Superior temporal gyrus (tissue), 1 donor: ENCODE data around the gene RAB3D.
A peak's percentile ranks its signal among the peaks of the same experiment; 100 is the strongest.
"Not testable (repeated sequence)": the region's sequence is repeated elsewhere in the genome, so short reads cannot be mapped to it uniquely, and the experiment has no call there.

Experiments
- DNase-seq: peaks from one replicate; pipeline ENCODE4 v3.0.0-alpha.2; 2016; ENCODE audit errors: extremely low spot score

RAB3D gene

DNA sequence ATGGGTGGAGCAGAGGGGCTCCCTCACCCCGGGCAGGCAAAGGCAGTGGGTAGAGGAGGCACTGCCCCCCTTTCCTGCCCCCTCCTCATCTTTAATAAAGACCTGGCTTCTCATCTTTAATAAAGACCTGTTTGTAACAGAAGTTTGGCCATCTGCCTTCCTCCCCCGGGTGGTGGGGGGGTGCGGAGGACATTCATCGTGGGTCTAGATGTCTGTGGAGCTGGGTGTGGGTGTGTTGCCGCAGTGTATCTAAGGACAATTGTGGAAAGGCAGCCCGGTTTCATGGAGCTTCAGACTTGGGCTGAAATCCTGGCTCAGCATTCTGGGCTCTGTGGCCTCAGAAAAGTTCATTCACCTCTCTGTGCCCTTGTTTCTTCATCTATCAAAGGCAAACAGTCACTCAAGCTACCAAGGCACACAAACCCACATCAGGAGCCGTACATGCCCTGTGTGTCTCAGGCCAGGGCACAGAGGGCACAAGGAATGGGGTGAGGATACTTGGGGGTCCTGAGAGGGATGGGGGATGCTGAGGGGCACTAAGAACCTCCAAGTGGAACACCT is 26.2 kb upstream of the RAB3D start:
- no peak for DNase-seq

DNA sequence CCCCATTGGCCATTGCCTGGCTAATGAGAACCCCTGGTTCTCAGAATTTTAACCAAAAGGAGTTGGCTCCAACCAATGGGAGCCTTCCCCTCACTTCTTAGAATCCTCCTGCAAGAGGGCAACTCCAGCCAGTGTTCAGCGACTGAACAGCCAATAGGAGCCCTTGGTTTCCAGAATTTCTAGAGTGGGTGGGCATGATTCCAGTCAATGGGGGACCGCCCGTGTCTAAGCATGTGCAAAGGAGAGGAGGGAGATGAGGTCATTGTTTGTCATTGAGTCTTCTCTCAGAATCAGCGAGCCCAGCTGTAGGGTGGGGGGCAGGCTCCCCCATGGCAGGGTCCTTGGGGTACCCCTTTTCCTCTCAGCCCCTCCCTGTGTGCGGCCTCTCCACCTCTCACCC is 25.5 kb upstream of the RAB3D start:
- peak; percentile 20 for DNase-seq

DNA sequence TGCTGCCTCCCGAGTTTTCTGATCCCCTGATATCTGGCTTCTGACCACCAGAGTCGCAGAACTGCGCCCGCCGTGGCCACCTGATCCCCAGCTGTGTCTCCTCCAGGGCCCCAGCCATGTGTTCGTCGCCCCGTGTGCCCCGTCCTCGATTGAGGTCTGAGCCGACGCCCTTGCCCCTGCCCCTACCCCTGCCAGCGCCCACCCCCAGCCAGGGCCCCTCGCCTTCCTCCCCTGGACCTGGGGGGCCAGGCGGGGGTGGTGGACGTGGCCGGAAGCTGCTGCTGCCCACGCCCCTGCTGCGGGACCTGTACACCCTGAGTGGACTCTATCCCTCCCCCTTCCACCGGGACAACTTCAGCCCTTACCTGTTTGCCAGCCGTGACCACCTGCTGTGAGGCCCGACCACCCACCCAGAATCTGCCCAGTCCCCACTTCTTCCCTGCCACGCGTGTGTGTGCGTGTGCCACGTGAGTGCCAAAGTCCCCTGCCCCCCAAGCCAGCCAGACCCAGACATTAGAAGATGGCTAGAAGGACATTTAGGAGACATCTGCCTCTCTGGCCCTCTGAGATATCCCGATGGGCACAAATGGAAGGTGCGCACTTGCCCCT is 24.9 kb upstream of the RAB3D start:
- DNase-seq = no peak

DNA sequence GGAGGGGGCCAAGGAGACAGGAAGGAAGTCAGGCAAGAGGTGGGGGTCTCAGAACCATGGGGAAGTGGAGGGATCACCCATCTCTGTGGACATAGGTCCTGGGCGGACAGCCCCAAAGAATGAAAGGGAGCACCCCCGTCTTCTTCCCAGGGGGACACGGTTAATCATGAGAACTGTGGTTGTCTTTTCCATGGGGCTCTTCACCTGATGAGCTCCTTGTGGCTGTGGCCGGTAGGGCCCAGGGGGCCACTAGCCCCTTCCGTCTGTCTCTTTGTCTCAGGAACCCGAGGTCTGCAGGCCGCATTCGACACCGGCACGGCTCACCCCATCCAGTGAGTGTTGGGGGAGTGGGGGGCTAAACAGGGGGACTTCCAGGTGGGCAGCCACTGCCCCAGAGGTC is 24.4 kb upstream of the RAB3D start:
- no peak for DNase-seq

DNA sequence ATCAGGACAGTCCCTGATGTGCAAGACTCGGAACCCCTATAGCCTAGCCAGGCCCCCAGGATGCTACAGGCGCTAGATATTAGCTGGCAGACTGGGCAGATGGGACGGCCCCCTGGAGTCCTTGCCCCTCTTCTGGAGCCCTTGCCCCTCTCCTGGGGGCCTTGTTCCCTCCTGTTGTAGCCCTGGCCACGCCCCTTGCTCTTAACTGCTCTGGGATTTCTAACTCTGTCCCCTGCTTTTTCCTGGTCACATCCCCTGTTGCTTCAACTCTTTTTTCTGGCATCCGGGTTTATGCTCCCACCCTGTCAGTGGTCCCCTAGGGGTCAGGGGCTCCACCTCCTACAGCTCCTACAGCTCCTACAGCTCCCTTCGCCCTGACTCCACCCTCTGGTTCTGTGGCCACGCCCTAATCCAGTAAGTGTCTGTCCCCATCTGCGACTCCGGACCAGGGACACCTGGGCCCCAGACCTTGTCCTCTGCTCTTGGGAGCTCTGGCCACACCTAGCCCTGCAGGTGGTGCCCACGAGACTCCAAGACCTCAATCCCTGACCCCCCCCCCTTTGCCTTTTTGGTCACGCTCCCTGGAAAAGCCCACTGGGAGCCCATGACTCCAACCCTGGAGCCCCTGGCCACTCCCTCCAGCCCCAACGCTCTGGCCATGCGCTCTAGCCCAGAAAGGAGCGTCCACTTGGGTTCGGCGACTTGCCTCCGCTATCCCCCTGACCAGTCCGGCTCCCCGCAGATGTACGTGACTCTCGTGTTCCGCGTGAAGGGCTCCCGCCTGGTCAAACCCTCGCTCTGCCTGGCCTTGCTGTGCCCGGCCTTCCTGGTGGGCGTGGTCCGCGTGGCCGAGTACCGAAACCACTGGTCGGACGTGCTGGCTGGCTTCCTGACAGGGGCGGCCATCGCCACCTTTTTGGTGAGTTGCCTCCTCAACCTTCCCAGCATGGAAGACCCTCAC is 22.6 kb upstream of the RAB3D start:
- DNase-seq = no peak

DNA sequence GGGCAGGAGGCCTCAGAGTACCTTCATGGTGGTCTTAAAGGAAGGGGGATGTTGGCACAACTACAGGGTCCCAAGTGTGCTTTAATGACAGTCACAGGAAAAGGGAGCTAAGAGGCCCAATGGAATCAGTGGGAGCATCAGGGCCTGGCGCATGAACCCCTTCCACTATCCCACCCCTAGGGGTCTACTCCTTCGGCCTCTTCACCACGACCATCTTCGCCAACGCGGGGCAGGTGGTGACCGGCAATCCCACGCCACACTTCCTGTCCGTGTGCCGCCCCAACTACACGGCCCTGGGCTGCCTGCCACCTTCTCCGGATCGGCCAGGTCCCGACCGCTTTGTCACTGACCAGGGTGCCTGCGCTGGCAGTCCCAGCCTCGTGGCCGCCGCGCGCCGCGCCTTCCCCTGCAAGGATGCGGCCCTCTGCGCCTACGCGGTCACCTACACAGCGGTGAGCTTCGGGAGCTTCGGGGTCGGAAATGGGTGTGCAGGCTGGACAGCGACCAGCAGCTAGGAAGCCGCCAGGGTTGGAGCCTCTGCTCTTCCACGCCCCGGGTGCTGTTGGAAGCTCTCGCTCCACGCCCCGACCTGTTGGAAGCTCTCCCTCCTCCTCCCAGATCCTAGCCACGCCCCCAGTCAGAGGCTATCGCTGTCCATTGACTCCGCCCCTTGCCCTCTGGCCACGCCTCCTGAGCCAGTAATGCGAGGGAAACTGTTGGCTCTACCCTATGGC is 21.7 kb upstream of the RAB3D start:
- no peak for DNase-seq

DNA sequence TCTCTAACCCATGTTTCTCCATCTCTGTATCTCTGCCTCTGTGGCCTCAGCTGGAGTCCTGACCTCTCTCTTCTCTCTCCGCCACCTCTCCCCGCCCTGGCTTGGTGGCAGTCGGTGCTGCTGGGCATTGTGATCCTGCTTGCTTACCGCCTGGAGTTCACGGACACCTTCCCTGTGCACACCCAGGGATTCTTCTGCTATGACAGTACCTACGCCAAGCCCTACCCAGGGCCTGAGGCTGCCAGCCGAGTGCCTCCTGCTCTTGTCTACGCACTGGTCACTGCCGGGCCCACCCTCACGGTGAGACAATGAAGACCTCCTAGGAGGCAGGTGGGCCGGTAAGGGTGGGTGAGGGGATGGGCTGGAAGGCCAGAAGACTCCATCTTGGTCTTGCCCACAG is 20.0 kb upstream of the RAB3D start:
- no peak for DNase-seq

DNA sequence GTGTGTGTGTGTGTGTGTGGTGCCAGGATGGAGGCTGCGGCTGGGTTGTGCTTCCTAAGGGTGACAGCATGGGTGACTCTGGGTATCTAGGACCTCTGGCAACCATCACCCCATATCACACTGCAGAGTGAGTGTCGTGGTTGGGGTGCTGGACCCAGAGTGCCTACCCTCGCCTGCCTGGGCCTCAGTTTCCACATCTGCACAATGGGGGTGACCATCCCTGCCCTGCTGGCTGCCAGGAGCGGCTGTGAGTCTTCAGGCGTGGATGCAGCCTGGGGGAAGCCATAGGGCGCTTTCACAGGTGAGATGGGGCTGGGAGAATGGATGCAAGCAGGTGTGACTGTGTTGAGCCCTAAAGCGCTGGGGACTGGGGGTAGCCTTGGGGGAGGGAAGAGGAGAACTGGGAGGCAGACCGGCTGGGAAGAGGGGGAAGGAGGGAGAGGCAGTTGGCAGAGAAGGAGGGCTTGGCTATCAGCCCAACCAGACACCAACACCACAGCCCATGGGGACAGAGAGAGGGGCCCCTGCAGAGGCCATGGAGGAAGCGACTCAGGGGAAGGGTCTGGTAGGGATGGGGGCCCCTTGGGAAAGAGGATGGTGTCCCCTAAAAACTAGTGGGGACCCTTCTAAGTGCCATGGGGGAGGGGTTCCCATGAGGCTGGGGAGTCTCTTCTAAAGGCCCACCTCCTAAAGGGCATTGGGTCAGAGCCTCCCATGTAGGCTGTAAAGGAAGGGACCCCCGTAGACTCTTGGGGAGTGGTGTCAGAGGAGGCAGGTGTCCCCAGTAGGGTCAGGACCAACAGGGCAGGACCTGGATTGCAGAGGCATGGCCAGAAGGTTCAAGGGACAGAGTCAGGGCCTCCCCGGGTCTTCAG is 17.5 kb upstream of the RAB3D start:
- no peak for DNase-seq

DNA sequence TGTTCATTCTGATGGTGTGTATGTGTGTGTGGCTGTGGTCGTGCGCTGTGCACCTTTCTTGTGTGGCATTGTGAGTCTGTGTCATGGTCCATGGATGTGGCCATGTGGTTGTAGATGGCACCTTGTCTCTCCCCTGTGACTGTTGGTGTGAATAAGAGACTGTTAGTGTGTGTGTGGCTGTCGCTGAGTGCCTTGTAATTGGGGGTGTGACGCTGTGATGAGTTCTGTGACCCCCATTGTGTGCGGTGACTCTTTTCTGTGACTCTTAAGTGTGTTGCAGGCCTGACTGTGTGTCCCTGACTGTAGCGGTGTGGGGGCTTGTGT is 16.6 kb upstream of the RAB3D start:
- DNase-seq = no peak

DNA sequence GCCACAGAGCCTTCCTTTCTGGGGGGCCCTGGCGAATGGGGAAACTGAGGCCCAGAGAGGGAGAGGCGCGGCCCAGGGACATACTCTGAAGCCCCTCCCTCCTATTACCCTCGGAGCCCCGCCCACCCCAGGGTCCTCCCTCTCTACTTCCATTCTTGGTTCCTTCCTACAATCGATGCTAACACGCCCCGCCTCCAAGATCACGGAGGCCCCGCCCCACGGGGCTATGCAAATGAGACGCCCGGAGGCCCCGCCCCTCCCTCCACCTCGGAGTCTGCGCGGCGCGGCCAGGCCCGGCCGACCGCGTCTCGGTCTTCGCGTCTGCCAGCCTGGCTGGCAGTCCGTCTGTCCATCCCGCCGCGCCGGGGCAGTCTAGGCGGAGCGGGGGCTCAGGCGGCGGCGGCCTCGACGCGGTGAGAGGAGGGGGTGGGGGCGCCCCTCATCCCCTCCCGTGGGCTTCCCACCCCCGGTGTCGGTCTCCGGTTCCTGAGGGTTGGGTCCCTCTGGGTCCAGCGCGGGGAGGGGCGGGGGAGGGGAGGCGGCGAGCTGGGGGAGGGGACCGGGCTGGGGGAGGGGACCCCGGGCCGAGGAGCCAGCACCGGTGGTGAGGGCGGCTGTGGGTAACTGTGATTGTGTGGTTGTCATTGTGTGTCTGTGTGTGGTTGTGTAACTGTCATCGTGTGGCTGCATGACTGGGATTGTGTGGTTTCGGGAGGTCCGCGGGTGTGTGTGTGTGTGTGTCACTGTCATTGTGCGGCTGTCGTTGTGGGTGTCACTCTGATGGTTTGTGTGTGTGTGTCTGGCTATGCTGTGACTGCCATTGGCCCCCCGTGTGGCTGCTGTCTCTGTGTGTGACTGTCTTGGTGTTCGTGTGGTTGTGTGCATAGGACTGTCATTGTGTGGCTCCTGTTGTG is 16.0 kb upstream of the RAB3D start, which contains the start of gene PLPPR2:
Gene PLPPR2, plus strand, starts transcription at position 273 of the 914 bp plus-strand sequence. CDS start 2,242 bp downstream, outside the sequence.
- peak; percentile 86 for DNase-seq

DNA sequence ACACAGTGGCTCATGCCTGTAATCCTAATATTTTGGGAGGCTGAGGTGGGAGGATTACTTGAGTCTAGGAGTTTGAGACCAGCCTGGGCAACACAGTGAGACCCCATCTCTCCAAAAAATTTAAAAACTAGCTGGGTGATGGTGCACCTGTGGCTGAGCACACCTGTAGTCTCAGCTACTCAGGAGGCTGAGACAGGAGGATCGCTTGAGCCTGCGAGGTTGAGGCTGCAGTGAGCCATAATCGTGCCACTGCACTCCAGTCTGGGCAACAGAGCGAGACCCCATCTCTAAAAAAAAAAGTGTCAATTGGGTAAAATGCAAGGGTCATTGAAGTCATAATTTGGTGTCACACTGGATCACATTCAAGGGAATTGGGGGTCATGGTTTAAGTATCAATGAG is 14.6 kb upstream of the RAB3D start:
- not testable (repeated sequence) for DNase-seq

DNA sequence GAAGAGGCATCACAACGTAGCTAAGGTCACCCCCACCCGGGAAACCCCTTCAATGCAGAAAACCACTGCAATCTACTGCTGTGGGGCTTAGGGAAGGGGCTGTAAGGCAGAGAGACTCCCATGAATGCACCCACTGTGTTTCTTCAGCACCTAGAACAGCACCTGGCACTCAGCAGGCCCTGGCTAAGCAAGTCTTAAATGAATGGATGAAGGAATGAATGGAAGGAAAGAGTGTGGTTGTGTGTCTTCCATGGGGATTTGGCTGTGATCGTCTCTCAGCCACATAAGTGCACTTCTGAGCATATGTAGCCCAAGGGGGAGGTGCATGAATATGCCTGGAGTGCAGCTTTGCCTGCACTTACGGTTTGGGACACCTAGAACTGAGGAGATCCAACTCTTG is 9.7 kb upstream of the RAB3D start:
- no peak for DNase-seq

DNA sequence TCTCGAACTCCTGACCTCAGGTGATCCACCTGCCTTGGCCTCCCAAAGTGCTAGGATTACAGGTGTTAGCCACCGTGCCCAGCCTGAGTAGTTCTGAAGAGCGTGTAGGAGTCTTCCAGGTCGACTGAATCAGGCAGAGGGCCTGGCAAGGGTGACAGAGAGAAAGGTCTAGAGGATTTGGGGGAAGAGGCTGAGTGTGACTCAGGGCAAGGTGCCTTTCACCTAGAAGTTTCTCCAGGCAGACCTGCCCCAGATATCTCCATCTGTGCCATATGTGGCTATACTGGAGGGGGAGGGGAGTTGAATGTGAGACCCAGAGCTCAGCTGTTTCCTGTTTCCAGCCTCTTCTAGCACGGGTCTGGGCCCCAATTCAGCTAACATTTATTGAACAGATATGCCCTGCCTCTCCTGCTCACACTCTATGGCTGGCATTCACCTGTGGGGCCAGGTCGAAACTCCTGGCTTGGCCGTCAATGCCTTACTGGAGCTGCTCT is 8.1 kb upstream of the RAB3D start:
- DNase-seq = no peak

DNA sequence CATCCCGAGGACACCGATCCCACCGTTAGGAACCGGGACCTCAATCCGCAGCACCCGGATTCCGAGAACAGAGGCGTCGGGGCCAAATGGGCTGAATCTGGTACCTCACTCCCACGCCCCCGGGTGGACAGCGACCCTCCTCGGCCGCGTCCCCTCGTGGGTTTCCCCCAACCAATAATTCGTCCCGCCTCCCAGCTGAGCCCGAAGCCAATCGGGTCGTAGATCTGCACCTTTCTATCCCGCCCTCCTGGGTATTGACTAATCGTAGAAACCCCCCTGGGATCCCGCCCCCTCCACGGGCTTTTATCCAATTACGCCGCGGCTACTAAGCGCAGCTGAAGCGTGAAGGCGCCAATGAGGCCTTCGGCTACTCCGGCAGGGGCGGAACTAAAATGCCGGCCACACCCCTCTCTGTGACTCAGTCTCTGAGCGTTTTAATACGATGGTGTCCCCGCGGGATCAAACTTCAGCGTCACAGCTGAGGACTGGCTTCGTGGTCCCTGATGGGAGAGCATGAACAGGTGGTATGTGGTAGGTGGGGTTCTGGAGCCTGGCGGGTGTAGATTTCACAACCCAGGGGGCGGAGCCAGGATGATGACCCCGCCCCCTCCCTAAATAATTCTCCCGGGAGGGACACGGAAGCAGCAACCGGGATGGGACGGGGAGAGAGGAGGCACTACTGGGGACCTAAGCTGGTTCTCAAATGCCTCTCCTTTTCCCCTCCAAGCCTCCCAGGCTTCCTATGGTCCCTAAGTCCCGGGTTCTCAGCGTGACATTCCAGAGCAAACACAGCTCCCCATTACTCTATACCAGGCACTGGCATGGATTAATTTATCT is 6.9 kb upstream of the RAB3D start, which contains the start of the genes CCDC159 and TMEM205:
Gene CCDC159, plus strand, starts transcription at position 416 of the 837 bp plus-strand sequence. Its CDS starts 88 bp downstream, at position 504.
Gene TMEM205, minus strand, starts transcription at position 165 of the 837 bp plus-strand sequence. CDS start 649 bp downstream, outside the sequence.
- DNase-seq = peak; percentile 99

DNA sequence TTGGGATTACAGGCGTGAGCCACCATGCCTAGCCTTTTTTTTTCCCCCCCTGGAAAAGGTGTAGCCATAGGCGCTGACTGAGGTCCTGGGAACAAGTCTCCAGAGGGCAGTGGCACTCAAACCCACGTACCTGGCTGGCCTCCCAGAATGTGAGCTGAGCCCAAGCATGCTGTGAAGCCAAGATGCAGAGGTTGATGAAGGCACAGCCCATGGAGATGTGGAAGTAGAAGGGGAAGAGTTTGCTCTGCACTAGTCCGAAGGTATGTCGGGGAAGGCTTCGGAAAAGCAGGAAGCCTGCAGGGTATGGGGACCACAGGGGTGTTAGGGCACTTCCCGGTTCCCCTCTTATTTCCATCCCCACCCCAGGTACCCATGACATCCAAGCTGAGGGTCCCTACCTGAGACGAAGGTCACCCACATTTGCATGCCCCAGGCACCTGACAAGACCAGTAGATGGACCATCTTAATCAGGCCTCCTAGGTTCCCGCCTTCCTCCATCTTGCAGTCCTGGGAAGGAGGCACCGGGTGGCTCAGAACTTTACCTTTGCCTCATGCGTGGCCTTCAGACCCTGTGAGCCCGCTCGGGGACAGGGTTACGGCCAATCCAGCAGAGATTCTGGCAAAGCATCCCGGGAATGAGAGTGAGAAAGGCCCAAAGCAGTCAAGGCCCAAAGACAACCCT is 5.8 kb upstream of the RAB3D start:
- no peak for DNase-seq

DNA sequence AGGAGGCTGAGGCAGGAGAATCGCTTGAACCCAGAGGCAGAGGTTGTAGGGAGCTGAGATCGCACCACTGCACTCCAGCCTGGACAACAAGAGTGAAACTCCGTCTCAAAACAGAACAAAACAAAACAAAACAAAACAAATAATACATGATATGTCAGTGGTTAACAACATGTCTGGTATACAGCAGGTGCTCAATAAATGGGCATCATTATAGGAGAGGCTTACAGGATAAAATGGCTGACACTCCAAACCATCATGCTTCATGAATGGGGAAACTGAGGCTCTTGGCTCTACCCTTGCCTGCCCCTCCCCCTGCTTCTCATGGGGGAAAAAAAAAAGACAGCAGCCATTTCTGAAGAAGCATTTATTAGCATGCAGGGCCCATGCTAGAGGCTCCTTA is 3.0 kb upstream of the RAB3D start:
- no peak for DNase-seq

DNA sequence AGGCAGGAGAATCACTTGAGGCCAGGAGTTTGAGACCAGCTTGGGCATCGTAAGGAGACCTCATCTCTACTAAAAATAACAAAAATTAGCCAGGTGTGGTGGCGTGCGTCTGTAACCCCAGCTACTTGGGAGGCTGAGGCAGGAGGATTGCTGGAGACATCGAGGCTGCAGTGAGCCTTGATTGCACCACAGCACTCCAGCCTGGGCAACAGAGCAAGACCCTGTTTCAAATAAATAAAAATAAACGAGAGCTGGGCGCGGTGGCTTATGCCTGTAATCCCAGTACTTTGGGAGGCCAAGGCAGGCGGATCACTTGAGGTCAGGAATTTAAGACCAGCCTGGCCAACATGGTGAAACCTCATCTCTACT is 626 bp upstream of the RAB3D start:
- DNase-seq = not testable (repeated sequence)

DNA sequence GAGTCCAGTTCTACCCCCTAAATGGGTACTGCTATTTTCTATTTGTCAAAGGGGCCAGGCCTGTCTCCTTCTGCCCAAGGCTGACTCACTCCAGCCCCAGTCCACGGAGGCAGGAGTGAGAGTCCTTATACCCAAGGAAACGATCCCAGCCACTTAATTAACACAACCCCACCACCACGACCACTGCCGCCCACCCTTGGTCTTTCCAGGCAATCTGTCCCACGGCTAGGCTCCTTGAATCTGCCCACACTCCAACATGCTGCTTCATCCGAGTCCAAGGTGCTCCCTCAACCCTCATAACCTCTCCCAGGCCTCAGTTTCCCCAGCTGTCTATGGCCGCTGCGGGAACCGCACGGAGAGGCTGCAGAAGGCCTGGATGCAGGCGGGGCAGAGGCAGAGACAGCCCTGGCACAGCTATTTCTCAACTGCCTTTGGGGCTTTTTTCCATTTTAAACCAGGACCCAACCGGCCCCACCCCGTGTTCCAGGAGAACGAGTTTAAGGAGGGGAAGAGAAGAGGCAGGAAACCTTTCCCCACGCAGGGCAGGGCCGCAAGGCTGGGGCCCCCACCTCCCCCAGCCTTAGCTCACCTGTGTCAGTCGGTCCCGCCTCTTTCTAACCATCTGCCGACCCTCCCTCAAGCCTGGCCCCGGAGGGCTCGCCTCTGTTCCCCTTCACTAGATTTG is 746 bp downstream of the RAB3D start:
- no peak for DNase-seq
